Measurements from ENCODE around the gene TMEM205. TPM values are rescaled to one million over a fixed set of nuclear protein-coding genes. Genes with fewer than 3 reads are reported as not detected.
A peak's percentile ranks its signal among the peaks of the same experiment; 100 is the strongest.
"Not testable (repeated sequence)": the region's sequence is repeated elsewhere in the genome, so short reads cannot be mapped to it uniquely, and the experiment has no call there.

Gene TMEM205
- total RNA-seq, 2 experiments from 2014 or later: 23.6 to 29.6 TPM

DNA sequence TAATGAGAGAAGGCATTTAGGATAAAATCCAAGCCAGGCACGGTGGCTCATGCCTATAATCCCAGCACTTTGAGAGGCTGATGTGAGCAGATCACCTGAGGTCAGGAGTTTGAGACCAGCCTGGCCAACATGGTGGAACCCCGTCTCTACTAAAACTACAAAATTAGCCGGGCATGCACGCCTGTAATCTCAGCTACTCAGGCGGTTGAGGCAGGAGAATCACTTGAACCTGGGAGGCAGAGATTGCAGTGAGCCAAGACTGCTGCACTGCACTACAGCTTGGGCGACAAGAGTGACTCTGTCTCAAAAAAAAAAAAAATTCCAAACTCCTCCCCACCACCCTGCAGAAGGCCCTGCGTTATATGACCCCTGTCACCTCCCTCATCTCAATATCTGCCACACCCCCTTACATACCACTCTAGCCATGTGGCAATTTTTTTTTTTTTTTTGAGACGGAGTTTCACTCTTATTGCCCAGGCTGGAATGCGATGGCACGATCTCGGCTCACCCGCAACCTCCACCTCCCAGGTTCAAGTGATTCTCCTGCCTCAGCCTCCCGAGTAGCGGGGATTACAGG is 33.3 kb upstream of the TMEM205 start:
- ATAC-seq; H3K4me3 Mint-ChIP-seq; DNase-seq; H3K27me3 Mint-ChIP-seq (ENCODE audit: low read depth); H3K9me3 Mint-ChIP-seq (ENCODE audit: insufficient read depth): not testable (repeated sequence)
- Mint-ChIP-seq H3K4me1 (ENCODE audit: low read depth) (peaks cover 58% of the 10 kb centered on the region), H3K36me3 (ENCODE audit: low read depth) (peaks cover 23% of the 10 kb centered on the region), H3K27ac (peak overlapping the region; percentile 39)
- POLR2A ChIA-PET: interaction anchor here (1.4 kb wide), 1 partner anchor 290 kb away, joined by 7 read pairs; the partner anchor contains the start of gene LDLR
- CTCF ChIA-PET: interaction anchor here (1.1 to 2.7 kb wide), 4 partner anchors 9 to 85 kb away, joined by 3 to 25 read pairs (median 12); no protein-coding TSS in a partner anchor

DNA sequence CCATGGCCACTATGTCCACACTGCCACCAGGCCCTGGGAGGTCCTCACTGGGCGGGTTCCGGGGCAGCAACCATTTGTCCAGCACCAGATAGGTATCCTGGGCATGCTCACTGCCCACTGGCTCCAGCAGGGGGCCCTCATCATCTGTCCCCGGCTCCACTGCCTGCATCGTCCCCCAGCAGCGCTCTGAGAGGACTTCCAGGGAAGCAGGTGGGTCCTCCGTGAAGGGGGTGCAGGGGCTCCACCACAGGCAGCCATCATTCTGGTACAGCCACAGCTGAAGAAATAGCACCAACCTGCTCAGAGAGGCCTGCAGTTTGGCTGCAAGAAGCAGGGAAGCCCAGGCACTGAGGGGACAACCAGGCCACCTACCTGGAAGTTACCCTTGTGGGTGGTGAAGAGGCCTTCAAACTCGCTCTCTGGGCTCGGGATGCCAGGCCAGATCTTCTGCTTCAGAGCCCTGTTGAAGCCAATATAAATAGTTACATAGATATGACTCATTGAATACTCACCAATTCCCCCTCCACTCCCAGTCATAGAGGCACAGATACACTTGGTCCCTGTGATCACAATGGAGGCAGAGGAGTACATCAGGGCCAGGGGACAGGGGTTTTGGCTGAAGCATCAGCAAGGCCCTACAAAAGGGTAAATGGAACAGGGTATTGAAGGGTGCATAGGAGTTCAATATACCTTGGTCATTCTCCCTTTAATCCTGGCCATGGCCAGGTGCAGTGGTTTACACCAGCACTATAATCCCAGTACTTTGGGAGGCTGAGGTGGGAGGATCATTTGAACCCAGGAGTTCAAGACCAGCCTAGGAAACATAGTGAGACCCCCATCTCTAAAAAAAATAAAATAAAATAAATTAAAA is 32.5 kb upstream of the TMEM205 start:
- peaks cover 58% of the 10 kb centered on the region for H3K4me1 Mint-ChIP-seq (ENCODE audit: low read depth)
- no peak overlapping the region for H3K4me3 Mint-ChIP-seq
- CTCF ChIA-PET: interaction anchor here (1.8 to 4.3 kb wide), 2 partner anchors 57 to 104 kb away, joined by 5 to 35 read pairs; partner anchors contain the start of genes ODAD3 and PRKCSH
- ATAC-seq (no peak), DNase-seq (no peak)
- POLR2A ChIA-PET: no interaction called here
- peaks cover 23% of the 10 kb centered on the region for H3K36me3 Mint-ChIP-seq (ENCODE audit: low read depth)
- no peaks in the 10 kb centered on the region for H3K9me3 Mint-ChIP-seq (ENCODE audit: insufficient read depth)
- H3K27me3 Mint-ChIP-seq (ENCODE audit: low read depth): peaks cover 5% of the 10 kb centered on the region
- H3K27ac Mint-ChIP-seq: peak overlapping the region; percentile 39

DNA sequence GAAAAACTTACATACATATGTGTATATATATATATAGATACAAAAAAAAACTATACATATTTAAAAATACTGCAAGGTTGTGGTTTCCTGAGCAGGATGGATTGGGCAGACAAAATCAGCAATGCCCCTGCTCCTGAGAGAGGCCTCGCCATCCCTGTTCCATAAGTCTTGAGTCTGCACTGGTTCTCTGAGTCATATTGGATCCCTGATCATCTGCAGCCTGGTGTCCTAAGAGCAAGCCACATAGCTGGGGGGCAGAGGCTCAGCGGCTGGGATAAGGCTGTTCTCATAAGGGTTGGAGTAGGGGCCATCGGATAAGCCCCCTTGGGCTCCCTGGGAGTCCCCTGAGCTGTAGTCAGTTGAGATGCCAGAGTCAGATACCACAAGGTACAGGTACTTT is 31.7 kb upstream of the TMEM205 start:
- peak overlapping the region; percentile 68 for H3K27ac Mint-ChIP-seq

DNA sequence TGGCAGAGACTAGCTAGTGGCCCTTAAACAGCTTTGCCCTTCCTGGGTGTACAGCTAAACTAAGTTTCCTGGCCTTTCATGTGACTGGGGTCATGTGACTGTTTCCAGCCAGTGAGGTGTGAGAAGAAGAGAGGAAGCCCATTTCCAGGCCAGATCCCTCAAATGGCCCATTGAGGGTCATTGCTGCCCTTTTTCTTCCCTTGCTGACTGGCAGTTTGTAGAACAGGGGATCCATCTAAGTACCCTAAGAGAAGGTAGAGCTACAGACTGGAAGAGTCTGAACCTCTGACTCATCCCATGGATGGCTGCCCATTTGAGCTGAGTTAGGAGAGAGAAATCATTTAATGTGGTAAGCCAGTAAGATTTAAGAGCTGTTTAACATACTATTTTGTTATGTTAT is 31.2 kb upstream of the TMEM205 start:
- DNase-seq (peak; percentile 57), ATAC-seq (no peak)
- Mint-ChIP-seq H3K9me3 (ENCODE audit: insufficient read depth) (no peaks in the 10 kb centered on the region), H3K4me3 (no peak overlapping the region), H3K36me3 (ENCODE audit: low read depth) (peaks cover 23% of the 10 kb centered on the region), H3K4me1 (ENCODE audit: low read depth) (peaks cover 50% of the 10 kb centered on the region), H3K27me3 (ENCODE audit: low read depth) (no peaks in the 10 kb centered on the region), H3K27ac (peak overlapping the region; percentile 89)
- ChIA-PET POLR2A (interaction anchor here (0.5 to 0.6 kb wide), 2 partner anchors 42 to 512 kb away, joined by 3 read pairs; partner anchors contain the start of gene RGL3), CTCF (interaction anchor here (0.7 to 4.3 kb wide), 11 partner anchors 9 to 542 kb away, joined by 3 to 35 read pairs (median 4); partner anchors contain the start of genes ODAD3, PRKCSH, RAB3D and TMED1)

More for the DNA sequence above, 31.7 kb upstream of the TMEM205 start:
- DNase-seq: no peak
- ChIA-PET POLR2A (interaction anchor here (0.5 kb wide), 1 partner anchor 512 kb away, joined by 3 read pairs; no protein-coding TSS in a partner anchor), CTCF (interaction anchor here (1.0 to 4.3 kb wide), 8 partner anchors 9 to 542 kb away, joined by 3 to 35 read pairs (median 4); partner anchors contain the start of genes ODAD3, PRKCSH, RAB3D and TMED1)
- no peaks in the 10 kb centered on the region for H3K9me3 Mint-ChIP-seq (ENCODE audit: insufficient read depth)
- peaks cover 2% of the 10 kb centered on the region for H3K27me3 Mint-ChIP-seq (ENCODE audit: low read depth)
- no peak for ATAC-seq
- H3K36me3 Mint-ChIP-seq (ENCODE audit: low read depth): peaks cover 23% of the 10 kb centered on the region
- no peak overlapping the region for H3K4me3 Mint-ChIP-seq
- peaks cover 52% of the 10 kb centered on the region for H3K4me1 Mint-ChIP-seq (ENCODE audit: low read depth)

DNA sequence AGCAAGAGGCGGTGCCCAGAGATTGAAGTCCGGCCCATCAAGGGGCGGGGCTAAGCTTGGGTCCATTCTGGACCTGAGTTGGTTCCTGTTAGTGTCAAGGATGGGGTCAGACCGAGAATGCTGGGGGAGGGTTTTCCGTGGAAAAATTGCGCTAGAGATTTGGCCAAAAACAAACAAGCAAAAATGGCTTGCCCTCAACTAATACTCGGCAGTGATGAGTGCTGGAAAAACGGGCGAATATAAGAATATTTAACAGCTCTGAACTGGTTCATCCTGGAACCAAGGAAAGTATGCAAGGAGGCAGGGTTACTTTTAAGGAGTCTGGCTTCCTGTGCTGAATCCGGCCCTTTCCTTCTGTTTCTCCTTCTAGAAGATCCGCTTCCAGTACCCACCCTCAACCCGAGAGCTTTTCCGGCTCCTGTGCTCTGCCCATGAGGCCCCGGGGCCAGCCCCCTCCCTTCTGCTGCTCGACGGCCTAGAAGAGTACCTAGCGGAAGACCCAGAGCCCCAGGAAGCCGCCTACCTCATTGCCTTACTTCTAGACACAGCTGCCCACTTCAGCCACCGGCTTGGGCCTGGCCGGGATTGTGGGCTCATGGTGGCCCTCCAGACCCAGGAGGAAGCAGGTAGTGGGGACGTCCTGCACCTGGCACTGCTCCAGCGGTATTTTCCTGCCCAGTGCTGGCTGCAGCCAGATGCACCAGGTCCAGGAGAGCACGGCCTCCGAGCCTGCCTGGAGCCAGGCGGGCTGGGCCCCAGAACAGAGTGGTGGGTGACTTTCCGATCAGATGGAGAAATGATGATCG is 29.3 kb upstream of the TMEM205 start:
- Mint-ChIP-seq H3K4me3 (no peak overlapping the region), H3K27me3 (ENCODE audit: low read depth) (no peaks in the 10 kb centered on the region), H3K9me3 (ENCODE audit: insufficient read depth) (no peaks in the 10 kb centered on the region), H3K36me3 (ENCODE audit: low read depth) (peaks cover 23% of the 10 kb centered on the region), H3K4me1 (ENCODE audit: low read depth) (peaks cover 37% of the 10 kb centered on the region), H3K27ac (no peak overlapping the region)
- POLR2A ChIA-PET: interaction anchor here (1.0 to 2.0 kb wide), 12 partner anchors 8 to 153 kb away, joined by 3 to 15 read pairs (median 4); partner anchors contain the start of genes CCDC159, ECSIT, ODAD3 and PRKCSH
- ATAC-seq (peak; percentile 50), DNase-seq (peak; percentile 91)
- CTCF ChIA-PET: interaction anchor here (0.7 to 4.3 kb wide), 15 partner anchors 8 to 504 kb away, joined by 3 to 35 read pairs (median 3); partner anchors contain the start of genes CCDC159, ELAVL3, ODAD3 and PRKCSH

DNA sequence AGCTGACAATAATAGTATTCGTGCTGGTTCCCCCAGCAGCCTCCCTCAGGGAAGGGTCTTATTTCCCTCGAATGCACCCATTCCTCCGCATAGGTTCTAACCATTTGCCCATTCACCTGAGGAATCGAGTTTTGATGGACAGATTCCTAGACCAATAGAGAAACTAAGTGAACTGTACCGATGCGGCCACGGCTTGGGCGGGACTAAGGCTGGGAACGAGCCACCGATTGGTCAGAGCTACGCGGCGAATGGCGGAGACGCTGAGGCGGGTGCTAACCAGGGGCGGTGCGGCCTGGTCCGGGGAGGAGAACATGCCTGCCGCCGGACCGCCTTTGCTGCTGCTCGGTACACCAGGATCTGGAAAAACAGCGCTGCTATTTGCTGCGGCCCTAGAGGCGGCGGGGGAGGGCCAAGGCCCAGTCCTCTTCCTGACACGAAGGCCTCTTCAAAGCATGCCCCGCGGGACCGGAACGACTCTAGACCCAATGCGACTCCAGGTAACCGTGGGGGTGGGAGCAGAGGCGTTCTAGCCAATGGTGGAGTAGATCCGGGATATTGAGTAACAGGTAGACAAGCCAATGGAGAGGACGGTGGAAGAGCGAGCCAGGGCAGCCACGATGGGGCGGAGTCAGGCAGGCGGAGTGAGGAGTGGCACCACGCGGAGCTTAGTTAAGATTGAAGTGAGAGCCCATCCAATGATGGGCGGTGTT is 28.5 kb upstream of the TMEM205 start, which contains the start of gene SWSAP1:
SWSAP1 (plus strand) TSS at position 234 of the 710 bp plus-strand sequence; CDS start at position 249, 15 bp downstream.
- peaks cover 29% of the 10 kb centered on the region for H3K4me1 Mint-ChIP-seq (ENCODE audit: low read depth)
- no peaks in the 10 kb centered on the region for H3K9me3 Mint-ChIP-seq (ENCODE audit: insufficient read depth)
- no peak within 1 kb of the TSS for H3K27ac Mint-ChIP-seq
- no peaks in the 10 kb centered on the region for H3K27me3 Mint-ChIP-seq (ENCODE audit: low read depth)
- H3K4me3 Mint-ChIP-seq: no peak within 1 kb of the TSS
- ATAC-seq (peak; percentile 96), DNase-seq (peak; percentile 99)
- ChIA-PET CTCF (interaction anchor here (0.7 to 4.3 kb wide), 16 partner anchors 9 to 504 kb away, joined by 3 to 35 read pairs (median 3); partner anchors contain the start of genes CCDC159, ELAVL3, ODAD3 and PRKCSH), POLR2A (interaction anchor here (0.5 to 2.0 kb wide), 16 partner anchors 8 to 168 kb away, joined by 3 to 15 read pairs (median 4); partner anchors contain the start of genes CCDC159, ECSIT, ODAD3 and PRKCSH)
- peaks cover 20% of the 10 kb centered on the region for H3K36me3 Mint-ChIP-seq (ENCODE audit: low read depth)

DNA sequence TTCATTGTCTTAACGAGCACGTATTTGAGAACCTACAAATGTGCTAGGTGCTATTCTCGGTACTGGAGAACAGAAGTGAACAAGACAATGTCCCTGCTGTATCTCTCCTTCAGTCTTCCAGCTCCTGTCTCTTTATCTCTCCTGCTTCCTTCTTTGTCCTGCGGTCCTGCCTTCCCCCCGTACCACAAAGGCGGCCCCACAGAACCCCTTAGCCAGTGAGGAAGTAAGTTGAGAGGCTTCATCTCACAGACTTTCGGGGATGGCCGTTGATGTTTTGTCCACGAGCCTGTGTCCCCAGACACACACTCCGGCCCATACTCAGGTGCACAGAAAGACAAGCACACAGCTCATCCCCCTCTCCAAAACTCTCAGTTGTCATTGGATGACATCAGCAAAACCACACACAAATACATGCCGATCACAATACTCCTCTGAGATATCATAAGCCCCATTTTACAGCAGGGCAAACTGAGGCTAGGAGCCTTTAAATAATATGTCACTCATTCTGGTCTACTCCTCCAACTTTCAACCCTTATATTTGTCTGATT is 27.9 kb upstream of the TMEM205 start:
- ChIA-PET POLR2A (interaction anchor here (0.5 to 2.0 kb wide), 8 partner anchors 7 to 168 kb away, joined by 3 to 10 read pairs (median 4); partner anchors contain the start of genes ODAD3 and PRKCSH), CTCF (interaction anchor here (1.0 to 4.3 kb wide), 10 partner anchors 9 to 502 kb away, joined by 3 to 35 read pairs (median 8); partner anchors contain the start of genes CCDC159, ELAVL3, ODAD3 and PRKCSH)
- DNase-seq (no peak), ATAC-seq (no peak)
- Mint-ChIP-seq H3K27me3 (ENCODE audit: low read depth) (no peaks in the 10 kb centered on the region), H3K9me3 (ENCODE audit: insufficient read depth) (no peaks in the 10 kb centered on the region), H3K4me3 (no peak overlapping the region), H3K36me3 (ENCODE audit: low read depth) (peaks cover 24% of the 10 kb centered on the region), H3K27ac (no peak overlapping the region), H3K4me1 (ENCODE audit: low read depth) (peaks cover 27% of the 10 kb centered on the region)

DNA sequence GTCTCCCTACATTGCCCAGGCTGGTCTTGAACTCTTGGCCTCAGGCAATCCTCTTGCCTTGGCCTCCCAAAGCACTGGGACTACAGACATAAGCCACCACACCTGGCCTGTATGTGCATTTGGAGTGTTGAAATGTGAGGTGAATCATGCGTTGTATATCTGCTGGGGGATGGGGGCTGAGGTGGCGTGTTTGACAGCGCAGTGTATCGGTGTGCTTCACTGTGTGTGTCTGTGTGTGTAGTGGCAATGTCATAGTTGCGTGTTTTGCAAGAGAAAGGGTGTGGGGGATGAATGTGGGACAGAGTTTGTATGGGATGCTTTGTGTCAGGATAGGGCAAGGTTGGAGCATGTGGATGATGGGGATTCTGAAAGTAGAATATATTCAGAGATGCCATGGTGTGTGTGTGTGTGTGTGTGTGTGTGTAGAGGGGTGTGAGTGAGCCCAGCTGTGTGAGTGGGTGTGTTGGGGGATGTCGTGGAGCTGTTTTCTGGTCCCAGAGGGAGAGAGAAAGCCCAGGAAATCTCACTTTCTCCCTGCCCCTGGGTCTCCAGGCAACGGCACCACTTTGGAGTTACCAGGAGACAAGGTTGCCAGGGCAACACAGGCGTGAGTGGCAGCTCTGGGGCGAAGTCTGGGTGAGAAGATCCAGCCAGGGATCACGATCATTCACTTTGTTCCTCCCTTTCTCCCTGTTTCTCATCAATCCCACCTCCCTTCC is 27.3 kb upstream of the TMEM205 start:
- POLR2A ChIA-PET: interaction anchor here (1.2 kb wide), 2 partner anchors 22 to 84 kb away, joined by 3 read pairs; no protein-coding TSS in a partner anchor

DNA sequence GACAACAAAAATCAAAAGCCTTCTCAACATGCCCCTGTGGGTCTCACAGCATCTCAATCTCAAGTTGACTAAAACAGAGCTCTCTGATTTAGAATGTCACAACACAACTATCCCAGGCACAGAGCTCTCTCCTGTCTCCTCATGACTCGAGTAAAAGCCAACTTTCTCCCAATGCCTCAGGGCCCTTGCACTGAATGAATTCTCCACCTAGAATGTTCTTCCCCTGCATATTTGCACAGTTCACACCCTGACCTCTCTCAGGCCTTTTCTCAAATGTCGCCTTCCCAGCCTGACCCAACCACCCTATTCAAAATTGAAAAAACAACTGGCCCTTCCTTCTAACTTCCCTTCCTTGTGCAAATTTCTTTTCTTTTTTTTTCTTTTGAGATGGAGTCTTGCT is 24.7 kb upstream of the TMEM205 start:
- no peak for DNase-seq
- no peak overlapping the region for H3K27ac Mint-ChIP-seq
- ATAC-seq: no peak
- H3K27me3 Mint-ChIP-seq (ENCODE audit: low read depth): no peaks in the 10 kb centered on the region
- CTCF ChIA-PET: interaction anchor here (1.9 kb wide), 1 partner anchor 10 kb away, joined by 9 read pairs; no protein-coding TSS in a partner anchor
- no peak overlapping the region for H3K4me3 Mint-ChIP-seq
- H3K9me3 Mint-ChIP-seq (ENCODE audit: insufficient read depth): no peaks in the 10 kb centered on the region
- POLR2A ChIA-PET: no interaction called here
- peaks cover 3% of the 10 kb centered on the region for H3K4me1 Mint-ChIP-seq (ENCODE audit: low read depth)
- H3K36me3 Mint-ChIP-seq (ENCODE audit: low read depth): peaks cover 6% of the 10 kb centered on the region

More for the DNA sequence above, 27.3 kb upstream of the TMEM205 start:
- peaks cover 21% of the 10 kb centered on the region for H3K36me3 Mint-ChIP-seq (ENCODE audit: low read depth)
- H3K4me3 Mint-ChIP-seq: no peak overlapping the region
- H3K4me1 Mint-ChIP-seq (ENCODE audit: low read depth): peaks cover 22% of the 10 kb centered on the region
- CTCF ChIA-PET: interaction anchor here (1.3 to 3.2 kb wide), 4 partner anchors 10 to 79 kb away, joined by 3 to 16 read pairs (median 14); partner anchors contain the start of genes ODAD3 and PRKCSH
- H3K27me3 Mint-ChIP-seq (ENCODE audit: low read depth): no peaks in the 10 kb centered on the region
- DNase-seq (no peak), ATAC-seq (no peak)
- H3K9me3 Mint-ChIP-seq (ENCODE audit: insufficient read depth): no peaks in the 10 kb centered on the region
- H3K27ac Mint-ChIP-seq: no peak overlapping the region
